CMK (cell line): ENCODE data around the gene PTGIS.
"Not testable (repeated sequence)": the region's sequence is repeated elsewhere in the genome, so short reads cannot be mapped to it uniquely, and the experiment has no call there.

Source experiments
- DNase-seq: peaks from one replicate; pipeline ENCODE4 v3.0.0-alpha.2; 2010; ENCODE audit warnings: low read depth

PTGIS gene

GRCh38 chr20:49567421-49568277, at the start of gene PTGIS:
PTGIS (minus strand) TSS chr20:49568137; CDS start chr20:49568116, 21 bp downstream.
- DNase-seq: no peak

- DNase-seq: not testable (repeated sequence)
Observed at GRCh38 chr20:49617394-49617793, 49.5 kb upstream of the PTGIS start.

DNA sequence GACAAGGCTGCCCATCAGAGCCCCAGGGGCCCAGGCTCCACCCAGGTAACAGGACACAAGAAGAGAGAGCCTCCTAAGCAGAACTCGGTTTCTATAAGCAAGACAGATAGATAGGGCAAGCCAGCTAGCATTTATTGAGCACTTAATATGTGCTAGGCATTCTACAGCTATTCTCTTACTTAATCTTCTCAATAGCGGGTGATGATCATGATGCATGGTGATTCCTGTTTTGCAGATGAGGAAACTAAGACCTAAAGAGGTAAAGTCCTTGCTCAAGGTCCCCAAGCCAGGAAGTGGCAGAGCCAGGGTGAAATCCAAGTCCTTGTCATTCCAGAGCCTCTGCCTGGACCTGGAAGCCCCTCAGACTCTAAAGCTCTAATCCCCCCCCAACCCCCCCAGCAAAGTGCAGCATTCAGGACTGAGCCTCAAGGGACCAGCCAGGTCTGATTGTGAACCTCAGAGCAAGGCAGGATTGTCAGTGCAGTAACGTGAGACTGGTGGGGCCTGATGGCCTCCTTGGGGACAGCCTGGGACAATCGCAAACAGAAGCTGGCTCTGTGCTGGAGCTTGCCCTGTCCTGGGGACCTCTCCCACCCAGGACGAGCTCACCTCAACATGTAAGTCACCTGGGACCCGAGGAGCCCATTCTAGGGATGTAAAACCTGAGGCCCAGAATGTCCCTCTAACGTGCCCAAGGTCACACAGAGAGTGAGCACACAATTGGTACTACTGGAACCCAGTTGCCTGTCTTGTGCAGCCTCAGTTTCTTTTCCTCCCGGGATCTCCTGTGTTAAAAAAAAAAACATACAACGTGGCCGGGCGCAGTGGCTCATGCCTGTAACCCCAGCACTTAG, 48.4 kb upstream of the PTGIS start:
- no peak for DNase-seq

- no peak for DNase-seq
Observed at GRCh38 chr20:49615401-49616153, 47.6 kb upstream of the PTGIS start.

GRCh38 chr20:49615051-49615400, 47.1 kb upstream of the PTGIS start:
- DNase-seq: not testable (repeated sequence)

DNA sequence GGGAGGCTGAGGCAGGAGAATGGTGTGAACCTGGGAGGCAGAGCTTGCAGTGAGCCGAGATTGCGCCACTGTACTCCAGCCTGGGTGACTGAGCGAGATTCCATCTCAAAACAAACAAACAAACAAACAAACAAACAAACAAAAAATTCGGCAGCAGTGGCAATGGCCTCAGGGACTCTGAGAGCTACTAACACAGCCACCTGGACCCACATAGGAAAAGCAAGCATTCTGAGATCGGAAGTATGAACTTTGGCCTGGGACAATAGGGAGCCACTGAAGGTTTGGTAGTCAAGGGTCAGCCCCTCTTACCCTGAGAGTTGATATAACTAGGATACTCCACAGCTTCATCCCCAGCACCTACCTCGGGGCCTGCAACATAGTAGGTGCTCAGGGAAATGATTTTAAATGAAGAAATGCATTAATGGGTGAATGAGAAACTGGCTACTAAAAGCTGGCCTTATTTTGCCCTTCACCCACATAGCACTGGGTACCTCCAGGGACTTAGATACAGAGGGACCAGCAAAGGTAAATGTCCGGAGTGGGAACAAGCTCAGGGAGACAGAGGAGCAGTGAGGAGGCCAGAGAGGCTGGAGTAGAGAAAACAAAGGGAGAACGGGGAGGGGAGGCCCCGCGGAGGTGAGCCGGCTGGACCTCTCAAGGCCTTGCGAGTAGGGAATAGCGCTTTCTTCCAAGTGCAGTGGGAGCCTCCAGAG, 46.6 kb upstream of the PTGIS start:
- DNase-seq: no peak

DNA sequence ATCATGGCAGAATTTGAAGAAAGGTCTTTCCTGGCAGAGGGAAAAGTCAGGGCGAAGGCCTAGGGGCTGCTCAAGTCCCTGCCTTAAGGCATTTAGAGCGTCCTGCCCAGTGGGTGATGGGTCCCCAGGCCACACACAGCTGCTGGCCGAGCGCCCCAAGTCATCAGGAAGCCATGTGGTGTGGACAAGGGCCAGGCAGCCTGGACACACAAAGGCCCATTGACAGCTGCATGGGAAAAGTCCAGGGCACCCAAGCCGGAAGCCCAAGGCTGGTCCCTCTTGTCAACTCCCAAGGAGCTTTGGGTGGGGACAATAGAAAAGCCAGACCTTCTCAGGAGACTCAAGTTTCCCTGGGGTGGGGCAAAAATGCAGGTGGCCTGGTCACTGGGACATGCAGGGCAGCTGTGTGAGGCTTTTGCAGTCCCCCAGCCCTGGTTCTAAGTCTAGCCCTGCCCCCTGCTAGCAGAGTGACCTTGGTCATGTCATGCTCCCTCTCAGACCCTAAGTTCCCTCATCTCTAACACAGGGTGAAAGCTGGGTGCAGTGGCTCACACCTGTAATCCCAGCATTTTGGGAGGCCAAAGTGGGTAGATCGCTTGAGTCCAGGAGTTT, 44.3 kb upstream of the PTGIS start:
- no peak for DNase-seq

- DNase-seq: not testable (repeated sequence)
Observed at GRCh38 chr20:49611539-49612126, 43.7 kb upstream of the PTGIS start.

DNA sequence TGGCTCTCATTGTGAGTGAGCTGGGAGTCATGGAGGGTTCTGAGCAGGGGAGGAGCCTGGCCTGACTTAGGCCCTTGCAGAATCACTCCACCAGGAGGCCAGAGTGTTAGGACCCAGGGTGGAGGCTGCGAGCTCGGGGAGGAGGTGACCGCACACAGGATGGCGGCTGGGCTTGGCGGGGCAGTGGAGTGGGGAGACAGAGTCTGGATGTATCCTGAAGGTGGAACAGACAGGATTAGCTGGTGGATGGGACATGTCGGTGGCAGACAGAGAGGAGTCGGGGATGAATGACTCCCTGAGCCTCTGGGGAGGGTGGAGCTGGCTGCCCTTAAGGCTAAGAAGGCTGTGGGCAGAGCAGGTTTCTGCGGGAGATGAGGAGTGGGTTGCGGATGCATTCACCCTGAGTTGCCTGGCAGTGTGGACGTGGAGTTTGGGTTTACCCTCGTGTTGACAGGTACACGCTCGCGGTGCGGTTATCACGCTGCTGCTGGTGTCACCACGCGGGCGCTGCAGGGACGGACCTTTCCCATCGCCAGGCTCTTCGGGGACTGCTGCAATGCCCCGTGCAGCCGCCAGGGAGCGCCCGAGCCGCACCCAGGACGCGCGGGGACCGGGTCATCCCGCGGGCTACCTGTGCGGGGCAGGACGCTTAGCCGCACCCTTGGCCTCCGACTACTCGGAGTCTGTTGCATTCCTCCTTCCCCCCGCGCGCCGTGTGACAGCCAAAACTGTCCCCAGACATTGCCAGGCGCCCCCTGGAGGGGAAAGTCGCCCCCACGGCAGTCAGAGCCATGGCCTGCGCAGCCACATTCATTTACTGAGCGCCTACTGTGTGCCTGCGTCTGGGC, 43.0 kb upstream of the PTGIS start:
- peak; percentile 57 for DNase-seq

DNA sequence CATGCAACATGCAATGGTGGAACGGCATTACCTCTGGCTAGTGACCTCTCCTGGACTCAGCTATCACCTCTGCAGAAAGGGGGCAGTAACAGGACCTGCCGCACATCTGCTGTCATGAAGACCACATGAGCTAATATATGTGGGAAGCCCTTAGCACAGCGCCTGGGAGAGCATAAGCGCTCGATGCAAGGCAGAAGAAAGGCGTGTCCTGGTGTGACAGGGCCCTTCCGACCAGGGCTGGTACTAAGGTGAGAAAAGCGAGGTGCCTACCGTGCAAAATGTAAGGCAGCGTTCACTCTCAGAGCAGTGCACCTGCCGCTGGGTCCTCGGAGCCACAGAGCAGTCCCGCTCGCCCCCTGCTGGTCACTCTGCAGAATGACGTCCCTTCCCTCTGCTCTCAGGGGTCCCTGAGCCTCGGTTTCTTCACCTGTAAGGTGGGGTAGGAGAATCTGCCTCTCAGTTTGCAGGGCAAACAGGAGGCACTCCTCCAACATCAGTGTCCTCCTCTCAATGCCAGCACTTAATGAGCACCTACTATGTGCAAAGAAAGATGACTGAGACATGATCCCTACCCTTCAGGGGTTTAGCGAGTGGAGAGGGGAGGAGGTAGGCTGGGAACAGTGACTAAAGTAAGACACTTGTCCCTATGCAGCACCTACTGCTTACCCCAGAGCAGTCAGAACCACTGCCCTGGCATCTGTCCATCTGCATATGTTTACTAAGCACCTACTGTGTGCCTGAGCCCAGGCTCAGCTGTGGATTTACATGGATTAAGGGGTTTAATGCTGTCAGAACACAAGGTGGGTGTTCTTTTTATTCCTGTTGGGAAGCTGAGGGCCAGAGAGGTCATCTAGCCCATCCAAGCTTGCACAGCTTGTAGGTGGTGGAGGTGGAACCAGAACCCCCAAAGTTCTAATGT, 41.1 kb upstream of the PTGIS start:
- peak; percentile 22 for DNase-seq

DNA sequence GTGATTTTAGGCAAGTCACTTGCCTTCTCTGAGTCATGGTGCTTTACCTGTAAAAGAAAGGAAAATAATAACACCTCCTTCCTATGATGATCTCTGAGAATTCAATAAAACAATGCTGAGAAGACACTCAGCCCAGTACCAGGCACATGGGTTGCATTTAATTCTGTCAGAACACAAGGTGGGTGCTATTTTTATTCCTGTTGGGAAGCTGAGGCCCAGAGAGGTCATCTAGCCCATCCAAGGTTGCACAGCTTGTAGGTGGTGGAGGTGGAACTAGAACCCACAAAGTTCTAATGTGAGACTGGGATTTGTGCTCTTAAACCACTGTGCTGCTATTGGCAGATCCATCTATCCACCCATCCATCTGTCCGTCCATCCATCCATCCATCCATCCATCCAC, 39.6 kb upstream of the PTGIS start:
- DNase-seq: no peak

DNA sequence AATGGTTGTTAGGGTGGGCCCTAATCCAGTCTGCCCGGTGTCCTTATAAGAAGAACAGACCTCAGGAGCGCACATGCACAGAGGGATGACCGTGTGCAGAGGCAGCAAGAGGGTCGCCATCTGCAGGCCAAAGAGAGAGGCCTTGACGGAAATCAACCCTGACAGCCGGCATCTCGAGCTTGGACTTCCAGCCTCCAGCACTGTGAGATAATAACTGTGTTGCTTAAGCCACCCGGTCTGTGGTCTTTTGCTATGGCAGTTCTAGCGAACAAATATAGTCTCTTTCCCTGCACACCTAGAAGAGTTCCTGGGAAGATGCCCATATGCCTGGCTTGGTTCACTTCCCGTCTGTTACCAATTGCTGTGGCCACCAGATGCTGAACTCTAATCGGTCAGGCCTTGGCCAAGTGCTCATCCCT, 35.3 kb upstream of the PTGIS start:
- DNase-seq: no peak

- no peak for DNase-seq
Observed at GRCh38 chr20:49602345-49603208, 34.6 kb upstream of the PTGIS start.

- DNase-seq: no peak
Observed at GRCh38 chr20:49601153-49601924, 33.4 kb upstream of the PTGIS start.

- DNase-seq: no peak
Observed at GRCh38 chr20:49599746-49600113, 31.8 kb upstream of the PTGIS start.

DNA sequence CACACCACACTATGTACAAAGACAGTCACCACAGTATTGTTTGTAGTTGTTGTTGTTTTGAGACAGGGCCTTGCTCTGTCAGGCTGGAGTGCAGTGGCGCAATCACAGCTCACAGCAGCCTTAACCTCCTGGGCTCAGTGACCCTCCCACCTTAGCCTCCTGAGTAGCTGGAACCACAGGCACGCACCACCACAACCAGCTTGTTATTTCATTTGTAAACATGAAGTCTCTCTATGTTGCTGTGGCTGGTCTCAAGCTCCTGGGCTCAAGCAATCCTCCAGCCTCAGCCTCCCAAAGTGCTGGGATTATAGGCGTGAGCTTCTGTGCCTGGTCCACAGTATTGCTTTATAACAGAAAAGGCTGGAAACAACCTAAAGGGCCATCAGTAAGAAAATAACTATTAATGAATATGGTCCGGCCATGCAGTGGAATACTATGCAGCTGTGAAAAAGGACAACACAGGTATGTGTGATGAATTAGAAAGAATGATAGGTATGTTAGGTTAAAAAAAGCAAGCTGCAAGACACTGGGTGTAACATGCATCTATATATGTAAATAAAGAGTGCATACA, 30.0 kb upstream of the PTGIS start:
- no peak for DNase-seq
